ENCODE data around the gene AOC3. TPM values are rescaled to one million over a fixed set of nuclear protein-coding genes. Genes with fewer than 3 reads are reported as not detected.

AOC3 gene
- total RNA-seq, 1 experiment from 2014 or later = 2.8 TPM

GRCh38 chr17:42819939-42820535, 31.0 kb upstream of the AOC3 start:
- no CpG with 5 or more reads among the region's 2 CpGs for WGBS (ENCODE audit: extremely low coverage, insufficient read length, low lambda C conversion rate)
- H4K91ac ChIP-seq (ENCODE audit: insufficient read length, low read depth, low read length) = no peak overlapping the region
- H3K79me2 ChIP-seq (ENCODE audit: insufficient read depth, low read length) = peaks cover 3% of the 10 kb centered on the region; the same call in 1 of the 2 replicates
- Mint-ChIP-seq H3K27me3 (ENCODE audit: low read depth) (no peaks in the 10 kb centered on the region), H3K4me1 (peaks cover 6 to 7% of the 10 kb centered on the region in 2 experiments), H3K4me3 (no peak overlapping the region), H3K9me3 (no peaks in the 10 kb centered on the region), H3K27ac (peak overlapping the region in 2 of 3 experiments; percentile 28 to 55; a peak in 1 of 7 replicates), H3K36me3 (ENCODE audit: insufficient read depth in 1 of 3, low read depth in 3 of 3) (peaks cover 19 to 68% (median 49%) of the 10 kb centered on the region in 3 experiments)
- no peak overlapping the region for H3K9ac ChIP-seq (ENCODE audit: extremely low read depth, insufficient read length, low read length)
- H2BK15ac ChIP-seq (ENCODE audit: low read depth, low read length) = no peak overlapping the region
- no peak overlapping the region for H2BK120ac ChIP-seq (ENCODE audit: low read depth, low read length, poor library complexity, severe bottlenecking)
- peak; percentile 91 for TF ChIP-seq CTCF (conservative IDR thresholded peaks at IDR 0.05)
- no peaks in the 10 kb centered on the region for H3K27me3 ChIP-seq (ENCODE audit: insufficient read depth, low read length)
- no peak overlapping the region for H3T11ph ChIP-seq (ENCODE audit: low read length)
- no peak overlapping the region for H3K4ac ChIP-seq (ENCODE audit: low read depth, low read length)
- no peaks in the 10 kb centered on the region for H3K4me1 ChIP-seq (ENCODE audit: insufficient read depth, low read length)
- no peak overlapping the region for H3K18ac ChIP-seq (ENCODE audit: insufficient read length, low read depth, low read length)
- H3K56ac ChIP-seq (ENCODE audit: insufficient read length, low read depth, low read length) = no peak overlapping the region
- H4K5ac ChIP-seq (ENCODE audit: insufficient read length, low read depth, low read length) = no peak overlapping the region
- H2AK5ac ChIP-seq (ENCODE audit: insufficient read length, low read length) = no peak overlapping the region
- H2BK20ac ChIP-seq (ENCODE audit: low read depth, low read length, poor library complexity, severe bottlenecking) = no peak overlapping the region
- no peak overlapping the region for H3K23ac ChIP-seq (ENCODE audit: insufficient read length, low read depth, low read length)
- H2AFZ ChIP-seq (ENCODE audit: low read length) = no peak overlapping the region
- DNase-seq = peak; percentile 89
- H3K14ac ChIP-seq (ENCODE audit: insufficient read depth, low read length) = no peak overlapping the region
- H4K20me1 ChIP-seq (ENCODE audit: control insufficient read depth, insufficient read depth, insufficient read length) = no peaks in the 10 kb centered on the region
- H3K9me3 ChIP-seq (ENCODE audit: control insufficient read depth, low read depth, low read length) = no peaks in the 10 kb centered on the region
- peaks cover 6% of the 10 kb centered on the region for H3K23me2 ChIP-seq (ENCODE audit: insufficient read length, low read depth, low read length, poor library complexity, severe bottlenecking)
- no peak overlapping the region for H2BK12ac ChIP-seq (ENCODE audit: insufficient read length, low read depth, low read length)
- H2BK5ac ChIP-seq (ENCODE audit: insufficient read length, low read length) = no peak overlapping the region
- no peak overlapping the region for H3K27ac ChIP-seq (ENCODE audit: insufficient read length, low read depth, low read length)
- H3K4me2 ChIP-seq (ENCODE audit: insufficient read depth, insufficient read length, low read length) = no peak overlapping the region
- no peak overlapping the region for H4K8ac ChIP-seq (replicated peaks; ENCODE audit: insufficient read length, low read depth, low read length)
- H3K79me1 ChIP-seq (ENCODE audit: insufficient read depth, low read depth, low read length, poor library complexity, severe bottlenecking) = no peaks in the 10 kb centered on the region

Data from H9 (cell line).